Progenitor cell of endocrine pancreas (in vitro differentiated cells): ENCODE results near the gene KIAA0319L. TPM values are rescaled to one million over a fixed set of nuclear protein-coding genes. Genes with fewer than 3 reads are reported as not detected.

ENCODE experiments used
- DNase-seq: peaks from one replicate; pipeline ENCODE4 v3.0.0; 2021; ENCODE audit warnings: low spot score; ENCODE audit not compliant: unreplicated experiment
- H3K27ac Mint-ChIP-seq: 2 replicates; pipeline ENCODE4 v1.8.0; 2021; ENCODE audit warnings: mild to moderate bottlenecking, moderate library complexity, mixed read lengths
- H3K27me3 Mint-ChIP-seq: 2 replicates; pipeline ENCODE4 v1.8.0; 2021; ENCODE audit warnings: mixed read lengths
- H3K36me3 Mint-ChIP-seq: 2 replicates; pipeline ENCODE4 v1.8.0; 2022; ENCODE audit warnings: mixed read lengths; ENCODE audit not compliant: insufficient read depth
- H3K4me1 Mint-ChIP-seq: 2 replicates; pipeline ENCODE4 v1.8.0; 2021; ENCODE audit warnings: low read depth, mixed read lengths
- H3K4me3 Mint-ChIP-seq: 2 replicates; pipeline ENCODE4 v1.8.0; 2021; ENCODE audit warnings: low read depth, mild to moderate bottlenecking, moderate library complexity, mixed read lengths
- H3K9me3 Mint-ChIP-seq: 2 replicates; pipeline ENCODE4 v1.8.0; 2021; ENCODE audit warnings: low read depth, mixed read lengths
- total RNA-seq: library from RNA; stranded (reverse); gene quantifications from 2 replicates; pipeline ENCODE4 v1.2.1, GENCODE V29; 2021
- TF ChIP-seq, protein P1 (sequence below): fragments of 200-600 bp; sonication (generic); IDR thresholded peaks from one replicate; pipeline ENCODE4 v1.5.0; 2021; ENCODE audit warnings: antibody characterized with exemption, mild to moderate bottlenecking; ENCODE audit not compliant: unreplicated experiment

Gene KIAA0319L
- total RNA-seq, 1 donor from 2014 or later, result 70.0 TPM

DNA sequence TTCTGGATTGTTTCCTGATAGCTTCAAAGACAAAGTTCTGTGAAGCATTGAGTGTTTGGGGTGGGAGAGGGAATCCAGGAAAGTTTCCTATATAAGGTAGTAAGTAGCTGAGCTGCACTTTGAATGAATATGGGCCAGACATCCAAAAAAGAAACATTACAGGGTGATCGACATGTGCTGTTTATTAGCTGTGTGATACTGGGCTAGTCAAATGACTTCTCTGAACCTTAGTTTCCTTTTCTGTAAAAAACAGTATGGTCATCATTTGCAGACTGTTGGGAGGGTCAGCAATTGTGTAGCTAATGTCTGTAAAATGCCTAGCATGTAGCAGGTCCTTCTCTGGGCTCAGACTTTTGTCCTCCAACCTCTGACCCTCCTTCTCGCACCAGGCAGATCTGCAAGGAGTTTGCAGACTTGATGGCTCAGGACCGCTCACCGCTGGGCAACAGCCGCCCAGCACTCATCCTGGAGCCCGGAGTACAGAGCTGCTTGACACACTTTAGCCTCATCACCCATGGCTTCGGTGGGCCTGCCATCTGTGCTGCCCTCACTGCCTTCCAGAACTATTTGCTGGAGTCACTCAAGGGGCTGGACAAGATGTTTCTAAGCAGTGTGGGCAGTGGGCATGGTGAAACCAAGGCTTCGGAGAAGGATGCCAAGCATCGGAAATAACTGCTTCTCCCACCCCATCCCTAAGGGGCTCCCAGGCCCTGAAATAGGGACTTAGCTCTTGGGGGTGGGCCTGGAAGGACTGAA, 37.0 kb upstream of the KIAA0319L start:
- peak overlapping the region; percentile 18 for H3K27ac Mint-ChIP-seq
- no peaks in the 10 kb centered on the region for H3K27me3 Mint-ChIP-seq
- TF ChIP-seq, protein P1, sequence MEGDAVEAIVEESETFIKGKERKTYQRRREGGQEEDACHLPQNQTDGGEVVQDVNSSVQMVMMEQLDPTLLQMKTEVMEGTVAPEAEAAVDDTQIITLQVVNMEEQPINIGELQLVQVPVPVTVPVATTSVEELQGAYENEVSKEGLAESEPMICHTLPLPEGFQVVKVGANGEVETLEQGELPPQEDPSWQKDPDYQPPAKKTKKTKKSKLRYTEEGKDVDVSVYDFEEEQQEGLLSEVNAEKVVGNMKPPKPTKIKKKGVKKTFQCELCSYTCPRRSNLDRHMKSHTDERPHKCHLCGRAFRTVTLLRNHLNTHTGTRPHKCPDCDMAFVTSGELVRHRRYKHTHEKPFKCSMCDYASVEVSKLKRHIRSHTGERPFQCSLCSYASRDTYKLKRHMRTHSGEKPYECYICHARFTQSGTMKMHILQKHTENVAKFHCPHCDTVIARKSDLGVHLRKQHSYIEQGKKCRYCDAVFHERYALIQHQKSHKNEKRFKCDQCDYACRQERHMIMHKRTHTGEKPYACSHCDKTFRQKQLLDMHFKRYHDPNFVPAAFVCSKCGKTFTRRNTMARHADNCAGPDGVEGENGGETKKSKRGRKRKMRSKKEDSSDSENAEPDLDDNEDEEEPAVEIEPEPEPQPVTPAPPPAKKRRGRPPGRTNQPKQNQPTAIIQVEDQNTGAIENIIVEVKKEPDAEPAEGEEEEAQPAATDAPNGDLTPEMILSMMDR, result no peak
- H3K9me3 Mint-ChIP-seq, result no peaks in the 10 kb centered on the region
- no peaks in the 10 kb centered on the region for H3K36me3 Mint-ChIP-seq
- H3K4me3 Mint-ChIP-seq, result no peak overlapping the region
- DNase-seq, result no peak
- peaks cover 15% of the 10 kb centered on the region for H3K4me1 Mint-ChIP-seq

DNA sequence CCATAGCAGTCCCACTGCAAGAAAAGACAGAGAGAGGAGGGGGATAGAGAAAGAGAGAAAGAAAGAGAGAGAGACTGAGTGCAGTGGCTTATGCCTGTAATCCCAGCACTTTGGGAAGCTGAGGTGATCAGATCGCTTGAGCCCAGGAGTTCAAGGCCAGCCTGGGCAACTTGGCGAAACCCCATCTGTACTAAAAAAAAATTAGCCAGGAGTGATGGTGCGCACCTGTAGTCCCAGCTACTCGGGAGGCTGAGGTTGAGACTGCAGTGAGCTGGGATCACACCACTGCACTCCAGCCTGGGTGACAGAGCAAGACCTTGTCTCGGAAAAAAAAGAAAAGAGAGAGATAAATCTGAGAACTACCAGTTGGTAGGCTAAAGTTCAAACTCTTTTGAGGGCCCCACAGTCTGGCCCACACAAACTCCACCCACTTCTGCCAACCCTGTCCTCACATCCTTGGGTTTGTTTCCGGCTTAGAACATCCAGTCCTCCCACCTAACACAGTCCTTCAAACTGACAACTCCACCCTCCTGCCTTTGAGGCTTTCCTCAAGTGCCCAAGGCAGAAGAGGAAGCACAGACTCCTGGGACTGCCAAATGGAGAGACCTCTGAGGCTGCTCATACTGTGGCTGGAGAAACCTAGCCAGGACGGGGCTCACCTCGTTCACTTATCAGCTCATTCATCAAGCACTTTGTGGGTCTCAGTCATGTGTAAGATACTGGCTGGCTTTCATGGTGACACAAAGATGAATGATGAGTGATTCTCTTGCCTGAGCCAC, 36.0 kb upstream of the KIAA0319L start:
- Mint-ChIP-seq H3K4me3 (no peak overlapping the region), H3K9me3 (no peaks in the 10 kb centered on the region), H3K4me1 (peaks cover 13% of the 10 kb centered on the region), H3K27ac (peak overlapping the region; percentile 51), H3K27me3 (no peaks in the 10 kb centered on the region), H3K36me3 (no peaks in the 10 kb centered on the region)
- TF ChIP-seq, protein P1, result no peak
- no peak for DNase-seq

DNA sequence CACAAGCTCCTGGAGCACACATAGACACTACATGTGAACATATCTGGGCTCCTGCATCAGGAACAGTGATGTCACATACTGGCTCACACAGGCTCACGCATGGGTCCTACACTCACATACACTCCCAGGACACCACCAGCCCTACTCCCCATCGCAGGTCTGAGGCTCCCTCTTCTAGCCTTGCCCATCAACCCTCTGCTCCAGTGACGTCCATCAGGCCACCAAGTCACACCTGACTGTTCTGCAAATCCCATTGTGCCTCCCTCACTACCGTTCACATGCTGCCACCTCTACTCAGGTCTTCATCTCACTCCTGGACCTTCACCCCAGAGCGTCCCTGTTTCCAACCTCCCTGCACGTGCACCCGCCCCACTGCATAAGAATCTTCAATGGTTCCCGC, 34.0 kb upstream of the KIAA0319L start:
- Mint-ChIP-seq H3K36me3 (no peaks in the 10 kb centered on the region), H3K9me3 (no peaks in the 10 kb centered on the region), H3K27ac (no peak overlapping the region), H3K4me3 (no peak overlapping the region), H3K4me1 (peaks cover 13% of the 10 kb centered on the region), H3K27me3 (peaks cover 3% of the 10 kb centered on the region)
- TF ChIP-seq, protein P1, result no peak
- DNase-seq, result no peak

DNA sequence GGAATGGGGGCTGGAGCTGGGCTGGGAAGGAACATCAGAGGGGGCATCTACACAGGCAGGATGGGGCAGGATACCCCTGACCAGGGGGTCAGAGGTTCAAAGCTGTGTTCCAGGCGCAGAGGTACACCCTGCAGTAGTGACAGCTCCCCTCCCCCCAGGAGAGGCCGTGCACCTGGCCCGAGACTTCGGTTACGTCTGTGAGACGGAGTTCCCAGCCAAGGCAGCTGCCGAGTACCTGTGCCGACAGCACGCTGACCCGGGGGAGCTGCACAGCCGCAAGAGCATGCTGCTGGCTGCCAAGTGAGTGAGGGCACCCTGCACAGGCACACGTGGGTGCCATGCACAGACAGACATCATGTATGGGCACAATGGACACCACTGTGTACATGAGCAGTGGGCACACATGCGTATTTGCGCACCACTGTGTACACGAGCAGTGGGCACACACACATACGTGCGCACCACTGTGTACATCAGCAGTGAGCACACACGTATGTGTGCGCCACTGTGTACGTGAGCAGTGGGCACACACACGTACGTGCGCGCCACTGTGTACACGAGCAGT, 33.4 kb upstream of the KIAA0319L start:
- peaks cover 3% of the 10 kb centered on the region for H3K27me3 Mint-ChIP-seq

More for the DNA sequence above, 33.4 kb upstream of the KIAA0319L start:
- peaks cover 13% of the 10 kb centered on the region for H3K4me1 Mint-ChIP-seq
- no peaks in the 10 kb centered on the region for H3K9me3 Mint-ChIP-seq
- DNase-seq, result no peak
- H3K4me3 Mint-ChIP-seq, result no peak overlapping the region
- no peak overlapping the region for H3K27ac Mint-ChIP-seq
- TF ChIP-seq, protein P1, result no peak
- no peaks in the 10 kb centered on the region for H3K36me3 Mint-ChIP-seq
